Left lung (tissue), 10 donors: Measurements from ENCODE around the gene SSBP2. TPM values are rescaled to one million over a fixed set of nuclear protein-coding genes. Genes with fewer than 3 reads are reported as not detected.

Source experiments
- ATAC-seq: fragments of 200-7000 bp; cut with Tn5 transposase; one replicate; pipeline ENCODE4 v1.9.1; 2020; ENCODE audit warnings: moderate library complexity
- DNase-seq, 4 donors: peaks; one replicate each; pipeline ENCODE4 v3.0.0-alpha.2; 2013 to 2020
- H3K27ac ChIP-seq, 2 donors: fragments of 200-600 bp; sonication (generic) in 1 of 2; one replicate each; pipeline versions ENCODE4 v1.5.0 to v1.8.0; 2020 to 2021
- H3K27me3 ChIP-seq, 2 donors: fragments of 200-600 bp; sonication (generic) in 1 of 2; one replicate each; pipeline versions ENCODE4 v1.5.0 to v1.8.0; 2020 to 2021
- H3K36me3 ChIP-seq, 2 donors: fragments of 200-600 bp; sonication (generic) in 1 of 2; one replicate each; pipeline versions ENCODE4 v1.5.0 to v1.8.0; 2020 to 2021
- H3K4me1 ChIP-seq, 2 donors: fragments of 200-600 bp; one replicate each; pipeline ENCODE4 v1.8.0; 2021
- H3K4me3 ChIP-seq, 2 donors: fragments of 200-600 bp; sonication (generic) in 1 of 2; one replicate each; pipeline versions ENCODE4 v1.5.0 to v1.8.0; 2020 to 2021; ENCODE audit warnings: mild to moderate bottlenecking in 1 of 2
- H3K9me3 ChIP-seq, 2 donors: fragments of 200-600 bp; sonication (generic) in 1 of 2; one replicate each; pipeline versions ENCODE4 v1.5.0 to v1.8.0; 2020 to 2021
- intact Hi-C, 2 donors: fragments of 100-400 bp; cut with DNase I; formaldehyde crosslinking; loops; one replicate each; pipeline versions ENCODE4 v1.11.2 to v1.14.2; 2022
- polyA plus RNA-seq, 6 donors: library from polyadenylated mRNA; unstranded; fragments of 120-200 nt; gene quantifications; one replicate each; pipeline ENCODE4 v1.2.1, GENCODE V29; 2013; ENCODE audit not compliant: insufficient read length in 6 of 6
- total RNA-seq, 2 donors: library from RNA; stranded (reverse); fragmentation: NEBNext Ultra II Directional; extraction: Animal tissue kit (Norgen Biotek cat#: 25700); gene quantifications; one replicate each; pipeline ENCODE4 v1.2.1, GENCODE V29; 2021
- TF ChIP-seq, protein P1 (sequence below), 2 donors: fragments of 200-600 bp; sonication (generic) in 1 of 2; IDR thresholded peaks; one replicate each; pipeline versions ENCODE4 v1.5.0 to v1.8.0; 2021; ENCODE audit warnings: antibody characterized with exemption in 2 of 2
- donor health status: DM: no; HTN: yes; CAD: no.
- donor health status: DM: no; HTN: no; CAD: no.

The SSBP2 gene
- total and polyA plus RNA-seq, 8 donors, result 31.6 to 103 (median 74.8) TPM

DNA sequence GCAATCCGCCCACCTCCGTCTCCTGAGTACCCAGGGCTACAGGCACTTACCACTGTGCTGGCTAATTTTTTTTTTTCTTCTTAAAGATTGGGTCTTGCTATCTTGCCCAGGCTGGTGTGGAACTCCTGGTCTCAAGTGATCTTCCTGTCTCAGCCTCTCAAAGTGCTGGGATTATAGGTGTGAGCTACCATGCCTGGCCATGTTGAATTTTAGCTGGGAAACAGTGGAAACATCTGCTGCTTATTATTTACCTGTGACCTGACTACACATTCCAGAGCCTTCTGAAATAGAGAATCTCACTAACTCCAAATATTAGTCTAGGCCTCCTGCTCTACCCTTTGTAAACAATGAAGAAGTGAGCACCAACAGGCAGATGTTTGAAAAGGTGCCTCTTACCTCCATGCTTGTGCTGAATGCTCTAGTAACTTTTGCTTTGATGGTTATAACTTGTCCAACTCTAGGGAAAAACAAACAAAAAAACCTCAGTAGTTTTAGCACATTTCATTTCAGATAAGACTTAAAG is 379.5 kb downstream of the SSBP2 start:
- Histone ChIP-seq H3K36me3 (no peaks in the 10 kb centered on the region), H3K27ac (no peak overlapping the region), H3K9me3 (no peaks in the 10 kb centered on the region), H3K27me3 (no peaks in the 10 kb centered on the region), H3K4me1 (no peaks in the 10 kb centered on the region), H3K4me3 (no peak overlapping the region)
- TF ChIP-seq, protein P1, sequence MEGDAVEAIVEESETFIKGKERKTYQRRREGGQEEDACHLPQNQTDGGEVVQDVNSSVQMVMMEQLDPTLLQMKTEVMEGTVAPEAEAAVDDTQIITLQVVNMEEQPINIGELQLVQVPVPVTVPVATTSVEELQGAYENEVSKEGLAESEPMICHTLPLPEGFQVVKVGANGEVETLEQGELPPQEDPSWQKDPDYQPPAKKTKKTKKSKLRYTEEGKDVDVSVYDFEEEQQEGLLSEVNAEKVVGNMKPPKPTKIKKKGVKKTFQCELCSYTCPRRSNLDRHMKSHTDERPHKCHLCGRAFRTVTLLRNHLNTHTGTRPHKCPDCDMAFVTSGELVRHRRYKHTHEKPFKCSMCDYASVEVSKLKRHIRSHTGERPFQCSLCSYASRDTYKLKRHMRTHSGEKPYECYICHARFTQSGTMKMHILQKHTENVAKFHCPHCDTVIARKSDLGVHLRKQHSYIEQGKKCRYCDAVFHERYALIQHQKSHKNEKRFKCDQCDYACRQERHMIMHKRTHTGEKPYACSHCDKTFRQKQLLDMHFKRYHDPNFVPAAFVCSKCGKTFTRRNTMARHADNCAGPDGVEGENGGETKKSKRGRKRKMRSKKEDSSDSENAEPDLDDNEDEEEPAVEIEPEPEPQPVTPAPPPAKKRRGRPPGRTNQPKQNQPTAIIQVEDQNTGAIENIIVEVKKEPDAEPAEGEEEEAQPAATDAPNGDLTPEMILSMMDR (IDR thresholded peaks at IDR 0.05), result no peak
- ATAC-seq, result no peak
- DNase-seq, result no peak
- intact Hi-C loops, result no loop called here

GRCh38 chr5:81370912-81371311 is 380.0 kb downstream of the SSBP2 start:
- intact Hi-C loops, result no loop called here
- H3K4me1 ChIP-seq, result no peaks in the 10 kb centered on the region
- no peaks in the 10 kb centered on the region for H3K9me3 ChIP-seq
- H3K36me3 ChIP-seq, result no peaks in the 10 kb centered on the region
- no peak overlapping the region for H3K4me3 ChIP-seq
- H3K27me3 ChIP-seq, result no peaks in the 10 kb centered on the region
- DNase-seq (no peak), ATAC-seq (no peak)
- TF ChIP-seq, protein P1 (IDR thresholded peaks at IDR 0.05), result no peak
- no peak overlapping the region for H3K27ac ChIP-seq

DNA sequence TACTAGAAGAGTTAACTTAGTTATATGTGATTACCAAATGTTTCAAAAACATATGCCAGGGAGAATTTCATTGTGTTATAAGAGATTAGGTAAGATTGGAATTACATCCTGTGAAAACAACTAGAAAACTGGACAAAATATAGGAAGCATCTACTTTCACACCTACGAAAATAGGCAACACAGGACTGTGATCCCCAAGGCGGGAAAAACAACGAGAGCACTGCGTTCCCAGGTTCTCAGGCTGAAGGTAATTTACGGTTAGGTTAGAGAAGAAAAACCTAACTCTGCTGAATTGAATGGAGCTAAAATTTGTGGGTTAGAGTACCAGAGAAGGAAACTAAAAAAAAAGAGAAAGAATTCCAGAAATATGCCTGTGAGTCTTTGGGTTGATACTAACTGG is 385.4 kb downstream of the SSBP2 start:
- Histone ChIP-seq H3K4me1 (no peaks in the 10 kb centered on the region), H3K27me3 (no peaks in the 10 kb centered on the region), H3K36me3 (no peaks in the 10 kb centered on the region), H3K4me3 (no peak overlapping the region), H3K9me3 (no peaks in the 10 kb centered on the region), H3K27ac (no peak overlapping the region)
- DNase-seq (no peak), ATAC-seq (no peak)
- TF ChIP-seq, protein P1 (IDR thresholded peaks at IDR 0.05), result no peak
- intact Hi-C loops, result no loop called here

DNA sequence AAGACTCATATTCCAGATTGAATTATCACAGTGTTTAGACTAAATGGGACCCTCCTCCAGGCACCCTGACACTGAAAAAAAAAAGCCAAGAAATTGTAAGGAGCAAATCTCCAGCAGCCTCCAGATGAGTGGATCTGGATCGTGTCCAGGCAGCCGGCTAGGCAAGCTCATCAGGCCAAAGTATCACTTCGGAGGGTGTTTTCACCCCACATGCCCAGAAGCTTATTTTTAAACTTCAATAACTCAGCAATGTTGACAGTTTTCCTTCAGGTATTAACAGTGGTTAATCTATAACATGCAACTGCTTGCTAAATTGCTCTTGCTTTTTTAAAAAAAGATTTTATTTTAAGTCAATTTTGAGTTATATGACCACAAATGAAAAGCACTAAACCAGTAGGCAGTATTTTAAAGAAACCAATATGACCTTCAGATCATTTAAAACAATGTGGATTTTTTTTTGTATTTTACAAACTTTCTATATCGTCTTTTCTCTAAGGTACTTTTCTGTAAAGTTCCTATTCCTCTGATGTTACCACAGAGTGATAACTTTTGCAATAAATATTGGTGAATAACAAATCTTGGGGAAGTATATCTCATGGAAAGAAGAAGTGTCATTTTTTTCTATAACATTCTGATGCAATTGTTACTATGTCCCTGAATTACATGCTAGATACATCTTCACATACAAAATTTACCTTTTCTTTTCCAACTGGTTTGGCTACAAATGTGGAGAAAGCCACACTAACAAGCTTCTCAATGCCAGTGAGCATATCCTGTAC is 387.6 kb downstream of the SSBP2 start:
- TF ChIP-seq, protein P1 (IDR thresholded peaks at IDR 0.05), result no peak
- Histone ChIP-seq H3K4me3 (no peak overlapping the region), H3K4me1 (no peaks in the 10 kb centered on the region), H3K27ac (no peak overlapping the region), H3K27me3 (no peaks in the 10 kb centered on the region), H3K36me3 (no peaks in the 10 kb centered on the region), H3K9me3 (no peaks in the 10 kb centered on the region)
- intact Hi-C loops, result no loop called here
- DNase-seq (peak in 1 of 4 donors; percentile 19), ATAC-seq (no peak)

Other genes starting within 250 kb of the SSBP2 start
- 1 to 10 TPM; 6.4 to 7.1 TPM for gene ATG10, start 220.9 kb upstream of the SSBP2 start, total RNA-seq
- gene ATG10, start 220.9 kb upstream of the SSBP2 start, polyA plus RNA-seq, result 10 to 100 TPM in 5 of 6 donors, 1 to 10 TPM in 1; 9.6 to 15.7 (median 11.7) TPM